Prostate gland (tissue), 2 donors: Measurements from ENCODE around the gene SYTL2.

Experiments used
- CTCF ChIP-seq, 4 experiments: fragments of 200-600 bp in 2 of 4; fragments of 450-650 bp in 2 of 4; sonication (generic) in 2 of 4; IDR thresholded peaks; 1 replicate in 3 of 4; 2 replicates in 1 of 4; pipeline ENCODE4 v1.5.1; 2016 to 2019; ENCODE audit warnings: antibody characterized with exemption in 4 of 4, mild to moderate bottlenecking in 2 of 4, moderate library complexity in 2 of 4
- POLR2A ChIP-seq: fragments of 450-650 bp; IDR thresholded peaks from one replicate; pipeline ENCODE4 v1.6.1; 2016; ENCODE audit warnings: antibody characterized with exemption, mild to moderate bottlenecking

GRCh38 chr11:85699957-85700741, 110.8 kb downstream of the SYTL2 start:
- TF ChIP-seq CTCF (IDR thresholded peaks at IDR 0.05) (no peak), POLR2A (no peak)
